ENCODE data around the gene ZBTB46.
"Not testable (repeated sequence)": the region's sequence is repeated elsewhere in the genome, so short reads cannot be mapped to it uniquely, and the experiment has no call there.

Gene ZBTB46

GRCh38 chr20:63722967-63723622, 108.0 kb downstream of the ZBTB46 start:
- not testable (repeated sequence) for H3K4me2 ChIP-seq (ENCODE audit: low read depth, low read length, poor library complexity, severe bottlenecking); H2AFZ ChIP-seq (ENCODE audit: low read length); H4K20me1 ChIP-seq (ENCODE audit: insufficient read depth, low read length, poor library complexity, severe bottlenecking); H3K27me3 ChIP-seq (ENCODE audit: insufficient read depth, low read length, poor library complexity, severe bottlenecking); H3F3A ChIP-seq (ENCODE audit: low read depth); H3K9ac ChIP-seq (ENCODE audit: low read depth, low read length, poor library complexity, severe bottlenecking); H3K9me2 ChIP-seq (replicated peaks; ENCODE audit: low read depth, low read length); H3K9me3 ChIP-seq (ENCODE audit: insufficient read depth, low read depth, low read length); H3K4me3 ChIP-seq (ENCODE audit: low read length, poor library complexity, severe bottlenecking)
- peaks cover 29% of the 10 kb centered on the region for H3K36me3 ChIP-seq (ENCODE audit: insufficient read depth, low read length)
- peaks cover 15% of the 10 kb centered on the region for H3K4me1 ChIP-seq (ENCODE audit: insufficient read depth, low read length, poor library complexity, severe bottlenecking)
- peaks cover 51% of the 10 kb centered on the region for H3K79me2 ChIP-seq (ENCODE audit: insufficient read depth, low read length)

GRCh38 chr20:63718996-63719395, 112.1 kb downstream of the ZBTB46 start:
- Histone ChIP-seq H3K9me3 (ENCODE audit: insufficient read depth, low read depth, low read length) (peaks cover 4% of the 10 kb centered on the region; the same call in 1 of the 2 replicates), H3K9me2 (replicated peaks; ENCODE audit: low read depth, low read length) (no peaks in the 10 kb centered on the region), H3K36me3 (ENCODE audit: insufficient read depth, low read length) (peaks cover 35% of the 10 kb centered on the region), H3K4me2 (ENCODE audit: low read depth, low read length, poor library complexity, severe bottlenecking) (no peak overlapping the region), H3K79me2 (ENCODE audit: insufficient read depth, low read length) (peaks cover 67% of the 10 kb centered on the region), H3K4me3 (ENCODE audit: low read length, poor library complexity, severe bottlenecking) (no peak overlapping the region), H3K4me1 (ENCODE audit: insufficient read depth, low read length, poor library complexity, severe bottlenecking) (no peaks in the 10 kb centered on the region), H3K9ac (ENCODE audit: low read depth, low read length, poor library complexity, severe bottlenecking) (no peak overlapping the region), H3K27me3 (ENCODE audit: insufficient read depth, low read length, poor library complexity, severe bottlenecking) (no peaks in the 10 kb centered on the region), H4K20me1 (ENCODE audit: insufficient read depth, low read length, poor library complexity, severe bottlenecking) (peaks cover 2% of the 10 kb centered on the region), H3F3A (ENCODE audit: low read depth) (peaks cover 2% of the 10 kb centered on the region; the same call in 1 of the 2 replicates), H2AFZ (ENCODE audit: low read length) (no peak overlapping the region)
- TF ChIP-seq EZH2phosphoT487 (IDR thresholded peaks at IDR 0.05; ENCODE audit: borderline replicate concordance) = no peak
- TF ChIP-seq CTCF (conservative IDR thresholded peaks at IDR 0.05; ENCODE audit: low read length) = no peak

- peaks cover 4% of the 10 kb centered on the region; the same call in 1 of the 2 replicates for H3K9me3 ChIP-seq (ENCODE audit: insufficient read depth, low read depth, low read length)
- peaks cover 6% of the 10 kb centered on the region for H4K20me1 ChIP-seq (ENCODE audit: insufficient read depth, low read length, poor library complexity, severe bottlenecking)
- no peaks in the 10 kb centered on the region for H3K27me3 ChIP-seq (ENCODE audit: insufficient read depth, low read length, poor library complexity, severe bottlenecking)
- H3K79me2 ChIP-seq (ENCODE audit: insufficient read depth, low read length) = peaks cover 93% of the 10 kb centered on the region
- H3K4me3 ChIP-seq (ENCODE audit: low read length, poor library complexity, severe bottlenecking) = no peak overlapping the region
- no peaks in the 10 kb centered on the region for H3K9me2 ChIP-seq (replicated peaks; ENCODE audit: low read depth, low read length)
- H3K9ac ChIP-seq (ENCODE audit: low read depth, low read length, poor library complexity, severe bottlenecking) = no peak overlapping the region
- peaks cover 35% of the 10 kb centered on the region for H3K36me3 ChIP-seq (ENCODE audit: insufficient read depth, low read length)
- no peak overlapping the region for H2AFZ ChIP-seq (ENCODE audit: low read length)
- H3F3A ChIP-seq (ENCODE audit: low read depth) = peaks cover 2% of the 10 kb centered on the region; the same call in 1 of the 2 replicates
- TF ChIP-seq EZH2phosphoT487 (IDR thresholded peaks at IDR 0.05; ENCODE audit: borderline replicate concordance) (no peak), CTCF (conservative IDR thresholded peaks at IDR 0.05; ENCODE audit: low read length) (no peak)
- no peak overlapping the region for H3K4me2 ChIP-seq (ENCODE audit: low read depth, low read length, poor library complexity, severe bottlenecking)
- H3K4me1 ChIP-seq (ENCODE audit: insufficient read depth, low read length, poor library complexity, severe bottlenecking) = peaks cover 12% of the 10 kb centered on the region
Measured at GRCh38 chr20:63714858-63715257, 116.2 kb downstream of the ZBTB46 start.

GRCh38 chr20:63712191-63712590, 118.9 kb downstream of the ZBTB46 start:
- Histone ChIP-seq H3K79me2 (ENCODE audit: insufficient read depth, low read length) (peaks cover 93% of the 10 kb centered on the region), H3K36me3 (ENCODE audit: insufficient read depth, low read length) (peaks cover 17% of the 10 kb centered on the region), H3K9me3 (ENCODE audit: insufficient read depth, low read depth, low read length) (no peaks in the 10 kb centered on the region; the same call in 1 of the 2 replicates), H3K4me1 (ENCODE audit: insufficient read depth, low read length, poor library complexity, severe bottlenecking) (peaks cover 22% of the 10 kb centered on the region), H3K9me2 (replicated peaks; ENCODE audit: low read depth, low read length) (no peaks in the 10 kb centered on the region), H3F3A (ENCODE audit: low read depth) (no peaks in the 10 kb centered on the region), H2AFZ (ENCODE audit: low read length) (no peak overlapping the region), H3K9ac (ENCODE audit: low read depth, low read length, poor library complexity, severe bottlenecking) (no peak overlapping the region), H4K20me1 (ENCODE audit: insufficient read depth, low read length, poor library complexity, severe bottlenecking) (peaks cover 21% of the 10 kb centered on the region), H3K4me2 (ENCODE audit: low read depth, low read length, poor library complexity, severe bottlenecking) (peak overlapping the region; percentile 56), H3K4me3 (ENCODE audit: low read length, poor library complexity, severe bottlenecking) (no peak overlapping the region), H3K27me3 (ENCODE audit: insufficient read depth, low read length, poor library complexity, severe bottlenecking) (peaks cover 3% of the 10 kb centered on the region)
- no peak for TF ChIP-seq CTCF (conservative IDR thresholded peaks at IDR 0.05; ENCODE audit: low read length)
- TF ChIP-seq EZH2phosphoT487 (IDR thresholded peaks at IDR 0.05; ENCODE audit: borderline replicate concordance) = no peak
